K562 (cell line): ENCODE results near the gene GJB2. TPM values are rescaled to one million over a fixed set of nuclear protein-coding genes. Genes with fewer than 3 reads are reported as not detected.

ENCODE experiments used
- ATAC-seq: fragments of 200-7000 bp; cut with Tn5 transposase; 3 replicates; pipeline ENCODE4 v1.9.1; 2020; ENCODE audit warnings: moderate library complexity
- BruUV-seq: library from RNA; stranded (reverse); fragments of 400-500 nt; replicated peaks from 2 replicates; lab custom pipeline; 2021; lab: Mats Ljungman, UMichigan
- CTCF ChIA-PET: fragments of 300-600 bp; formaldehyde crosslinking; extraction: SDS; loops from one replicate; lab custom pipeline; 2021; ENCODE audit warnings: low intra/inter-chr PET ratio; lab: Yijun Ruan, JAX
- POLR2A ChIA-PET: fragments of 300-600, 350-650 bp; sonication (Branson Sonifier 250); formaldehyde crosslinking; extraction: SDS; loops from one replicate; lab custom pipeline; 2021; ENCODE audit warnings: antibody characterized with exemption, inconsistent platforms; lab: Yijun Ruan, JAX
- DNase-seq, 4 experiments: peaks; one replicate each; pipeline versions ENCODE4 v3.0.0 to v3.0.0-alpha.2; 2011 to 2018; ENCODE audit warnings: low spot score in 3 of 4, mixed read lengths in 3 of 4; ENCODE audit errors: extremely low read depth in 1 of 4
- FAIRE-seq: peaks from 2 replicates; lab custom pipeline; 2011; peaks lifted over from hg19 to GRCh38; lab: Jason Lieb, UNC
- H2AFZ ChIP-seq: 2 replicates; pipeline ENCODE4 v1.6.0; 2011; ENCODE audit warnings: low read depth, low read length, control low read depth, inconsistent platforms
- H3K27ac ChIP-seq: fragments of 200-600 bp; 3 replicates; pipeline ENCODE4 v1.8.0; 2011; ENCODE audit warnings: low read depth, mild to moderate bottlenecking, control low read depth, inconsistent platforms, low read length, moderate library complexity, mixed read lengths; ENCODE audit errors: extremely low read depth
- H3K27me3 ChIP-seq, 2 experiments: fragments of 300-600 bp in 1 of 2; 2 replicates in 1 of 2; 3 replicates in 1 of 2; pipeline versions ENCODE4 v1.6.0 to v1.8.0; 2011; ENCODE audit warnings: inconsistent platforms in 2 of 2, low read length in 2 of 2, mild to moderate bottlenecking in 1 of 2, mixed read lengths in 1 of 2, moderate library complexity in 1 of 2; ENCODE audit not compliant: control insufficient read depth in 2 of 2, insufficient read depth in 2 of 2
- H3K36me3 ChIP-seq: fragments of 300-600 bp; 3 replicates; pipeline ENCODE4 v1.8.0; 2011; ENCODE audit warnings: mild to moderate bottlenecking, low read length, inconsistent platforms; ENCODE audit not compliant: control insufficient read depth, insufficient read depth
- H3K4me1 ChIP-seq, 2 experiments: fragments of 200-600 bp in 1 of 2; replicated peaks in 1 of 2; 2 replicates in 1 of 2; 3 replicates in 1 of 2; pipeline versions ENCODE4 v1.5.1 to v1.8.0; 2011; ENCODE audit warnings: inconsistent platforms in 2 of 2, low read length in 2 of 2, mild to moderate bottlenecking in 1 of 2, mixed read lengths in 1 of 2, moderate library complexity in 1 of 2; ENCODE audit not compliant: control insufficient read depth in 2 of 2, insufficient read depth in 2 of 2
- H3K4me2 ChIP-seq: 2 replicates; pipeline ENCODE4 v1.6.1; 2011; ENCODE audit warnings: low read length, control low read depth, inconsistent platforms, mixed read lengths; ENCODE audit not compliant: insufficient read depth
- H3K4me3 ChIP-seq: fragments of 200-600 bp; sonication (generic), shearing (Covaris generic); 2 replicates; pipeline ENCODE4 v1.5.1; 2016; ENCODE audit warnings: control low read depth, inconsistent platforms
- H3K79me2 ChIP-seq: fragments of 200-600 bp; 3 replicates; pipeline ENCODE4 v1.8.0; 2011; ENCODE audit warnings: low read length, inconsistent platforms; ENCODE audit not compliant: control insufficient read depth, insufficient read depth
- H3K9ac ChIP-seq, 2 experiments: 2 replicates each; pipeline versions ENCODE4 v1.6.0 to v1.6.1; 2011; ENCODE audit warnings: low read depth in 2 of 2, low read length in 2 of 2, control low read depth in 1 of 2, inconsistent platforms in 1 of 2, mild to moderate bottlenecking in 1 of 2, mixed read lengths in 1 of 2; ENCODE audit not compliant: insufficient read depth in 1 of 2
- H3K9me1 ChIP-seq: one replicate; pipeline ENCODE4 v1.6.0; 2011; ENCODE audit warnings: inconsistent platforms, mild to moderate bottlenecking, low read length, moderate library complexity; ENCODE audit not compliant: control insufficient read depth, insufficient read depth
- H3K9me3 ChIP-seq: replicated peaks from 2 replicates; pipeline ENCODE4 v1.5.1; 2011; ENCODE audit warnings: low read depth, low read length, inconsistent platforms; ENCODE audit not compliant: control insufficient read depth, insufficient read depth
- H4K20me1 ChIP-seq: replicated peaks from 2 replicates; pipeline ENCODE4 v1.6.1; 2011; ENCODE audit warnings: low read length, inconsistent platforms, mixed read lengths; ENCODE audit not compliant: control insufficient read depth, insufficient read depth
- ARID2 ChIP-seq: fragments of 450-650 bp; IDR thresholded peaks from 2 replicates; pipeline ENCODE4 v1.6.1; 2017; ENCODE audit warnings: antibody characterized with exemption, mild to moderate bottlenecking
- ATF3 ChIP-seq, 2 experiments: fragments of 450-650 bp in 1 of 2; sonication (generic) in 1 of 2; formaldehyde crosslinking in 1 of 2; IDR thresholded peaks in 1 of 2; conservative IDR thresholded peaks in 1 of 2; 2 replicates each; pipeline versions ENCODE4 v1.6.1 to v1.8.1; 2016 to 2023; ENCODE audit warnings: mild to moderate bottlenecking in 2 of 2, moderate library complexity in 2 of 2, inconsistent platforms in 1 of 2, missing genetic modification reagents in 1 of 2
- EWSR1 ChIP-seq: fragments of 450-650 bp; IDR thresholded peaks from 2 replicates; pipeline ENCODE4 v1.6.1; 2018; ENCODE audit warnings: borderline replicate concordance, mild to moderate bottlenecking, low read depth, moderate library complexity; ENCODE audit not compliant: partially characterized antibody
- KAT7 ChIP-seq: sonication (generic); formaldehyde crosslinking; IDR thresholded peaks from 2 replicates; pipeline ENCODE4 v1.8.0; 2022; ENCODE audit warnings: missing genetic modification reagents, mild to moderate bottlenecking, borderline replicate concordance
- KDM5B ChIP-seq: fragments of 200-600 bp; sonication (generic); IDR thresholded peaks from 2 replicates; pipeline ENCODE4 v1.6.1; 2012; ENCODE audit warnings: low read depth, mild to moderate bottlenecking, moderate library complexity, low read length, control low read depth, inconsistent platforms; ENCODE audit not compliant: insufficient replicate concordance
- SRSF9 ChIP-seq: fragments of 200-400 bp; formaldehyde crosslinking; IDR thresholded peaks from 2 replicates; pipeline ENCODE4 v1.6.1; 2017; ENCODE audit warnings: low read depth, low read length, borderline replicate concordance
- ZKSCAN1 ChIP-seq: fragments of 150-350 bp; IDR thresholded peaks from 2 replicates; pipeline ENCODE4 v1.6.1; 2016; ENCODE audit warnings: low read depth, low read length
- ZNF121 ChIP-seq: sonication (generic); formaldehyde crosslinking; conservative IDR thresholded peaks from 2 replicates; pipeline ENCODE4 v1.8.0; 2022; ENCODE audit warnings: missing genetic modification reagents
- in situ Hi-C: fragments of 300-500 bp; cut with MboI; formaldehyde crosslinking; loops from 4 replicates; pipeline ENCODE4 v1.15.0; 2018; ENCODE audit warnings: inconsistent platforms, mixed read lengths
- intact Hi-C: fragments of 100-400 bp; cut with micrococcal nuclease; formaldehyde crosslinking; loops from 2 replicates; pipeline ENCODE4 v1.14.2; 2022
- polyA plus RNA-seq, 8 experiments: library from polyadenylated mRNA; depleted of rRNA in 4 of 8; stranded (reverse) in 5 of 8; unstranded in 3 of 8; fragments of >200 nt; fragmentation: Nextera tagmentation in 2 of 8; fragmentation: Illumina TruSeq in 1 of 8; extraction: Ambion mirVana in 2 of 8; extraction: Trizol in 1 of 8; gene quantifications; 2 replicates each; pipeline versions ENCODE4 v1.2.1 to v1.2.3, GENCODE V29; 2011 to 2014; ENCODE audit warnings: inconsistent platforms in 1 of 8, missing spikeins in 1 of 8
- total RNA-seq, 7 experiments: library from RNA; depleted of rRNA in 6 of 7; stranded (reverse); fragments of >200 nt in 6 of 7; fragmentation: Illumina TruSeq in 2 of 7; extraction: Trizol in 2 of 7; gene quantifications; 2 replicates each; pipeline versions ENCODE4 v1.2.1 to v1.2.3, GENCODE V29; 2011 to 2021; ENCODE audit warnings: low replicate concordance in 1 of 7

Gene GJB2
- total and polyA plus RNA-seq, 9 of the 15 experiments (the other 6 are each of a cell fraction or from before 2014, with no cell fraction given): not detected

GRCh38 chr13:20221772-20222171 is 29.0 kb upstream of the GJB2 start (continued):
- no peak for TF ChIP-seq KDM5B
- TF ChIP-seq ATF3 (IDR thresholded peaks at IDR 0.05): no peak
- no peak for TF ChIP-seq ATF3 (CRISPR knock-in tag; conservative IDR thresholded peaks at IDR 0.05)
- TF ChIP-seq KAT7 (CRISPR knock-in tag): no peak
- TF ChIP-seq ZKSCAN1: no peak
- no peak for TF ChIP-seq SRSF9
- TF ChIP-seq ARID2: no peak
- TF ChIP-seq ZNF121 (CRISPR knock-in tag): no peak

GRCh38 chr13:20219577-20219976 is 26.8 kb upstream of the GJB2 start:
- Histone ChIP-seq H3K4me3 (no peak overlapping the region), H3K36me3 (no peaks in the 10 kb centered on the region), H3K4me1 (no peaks in the 10 kb centered on the region), H3K79me2 (no peaks in the 10 kb centered on the region), H3K4me2 (no peak overlapping the region), H3K9me1 (no peaks in the 10 kb centered on the region), H3K27me3 (peaks cover 0 to 16% of the 10 kb centered on the region in 2 experiments; a peak in 2 of 5 replicates), H3K9me3 (no peaks in the 10 kb centered on the region), H3K27ac (no peak overlapping the region), H3K9ac (no peak overlapping the region), H2AFZ (no peak overlapping the region), H4K20me1 (no peaks in the 10 kb centered on the region)
- ChIA-PET CTCF (no interaction called here), POLR2A (no interaction called here)
- ATAC-seq: no peak
- BruUV-seq: no TSS peak
- no peak for DNase-seq
- in situ Hi-C loops: no loop called here
- intact Hi-C loops: no loop called here
- TF ChIP-seq EWSR1: no peak
- FAIRE-seq: no peak
